Measurements from ENCODE around the gene MTREX.

- TF ChIP-seq ZNF274 (IDR thresholded peaks at IDR 0.05; ENCODE audit: low read length) (no peak), ZNF274 (tag by site-specific recombination; IDR thresholded peaks at IDR 0.05; ENCODE audit: borderline replicate concordance) (no peak), CTCF (tag by site-specific recombination; IDR thresholded peaks at IDR 0.05) (no peak), REST (tag by site-specific recombination; IDR thresholded peaks at IDR 0.05) (no peak), ZNF394 (tag by site-specific recombination; IDR thresholded peaks at IDR 0.05; ENCODE audit: borderline replicate concordance) (no peak), KLF1 (tag by site-specific recombination; IDR thresholded peaks at IDR 0.05) (no peak), PRDM10 (tag by site-specific recombination; IDR thresholded peaks at IDR 0.05) (no peak), PBX3 (CRISPR knock-in tag; IDR thresholded peaks at IDR 0.05) (no peak), ZNF184 (tag by site-specific recombination; IDR thresholded peaks at IDR 0.05) (no peak), ZNF704 (tag by site-specific recombination; IDR thresholded peaks at IDR 0.05) (no peak), OVOL3 (tag by site-specific recombination; IDR thresholded peaks at IDR 0.05) (no peak), HOXD13 (CRISPR knock-in tag; IDR thresholded peaks at IDR 0.05; ENCODE audit: borderline replicate concordance) (no peak), ZNF600 (tag by site-specific recombination; IDR thresholded peaks at IDR 0.05) (no peak), IKZF3 (tag by site-specific recombination; IDR thresholded peaks at IDR 0.05) (no peak), YY1 (tag by site-specific recombination; IDR thresholded peaks at IDR 0.05) (no peak)
Observed at GRCh38 chr5:55407984-55408383, 100.2 kb downstream of the MTREX start.
